GM21423 (cell line): ENCODE data around the gene EEF1AKMT3.
A peak's percentile ranks its signal among the peaks of the same experiment; 100 is the strongest.

Source experiments
- ATAC-seq: cut with Tn5 transposase; IDR thresholded peaks from one replicate; pipeline ENCODE4 v1.9.1; 2021; ENCODE audit warnings: mild to moderate bottlenecking, moderate library complexity; ENCODE audit not compliant: unreplicated experiment

The EEF1AKMT3 gene

GRCh38 chr12:57782243-57782607, 9.8 kb downstream of the EEF1AKMT3 start:
- peak; percentile 7 for ATAC-seq

- peak; percentile 92 for ATAC-seq
Measured at GRCh38 chr12:57782608-57783465, 10.4 kb downstream of the EEF1AKMT3 start, which contains the start of gene TSFM. TSFM (plus strand) TSS chr12:57782787; CDS start chr12:57782802, 15 bp downstream.

GRCh38 chr12:57783466-57783801, 11.0 kb downstream of the EEF1AKMT3 start:
- no peak for ATAC-seq

GRCh38 chr12:57783861-57784260, 11.4 kb downstream of the EEF1AKMT3 start:
- no peak for ATAC-seq

- ATAC-seq, result no peak
Measured at GRCh38 chr12:57793920-57794319, 21.5 kb downstream of the EEF1AKMT3 start.

GRCh38 chr12:57795354-57795753, 22.9 kb downstream of the EEF1AKMT3 start:
- ATAC-seq, result no peak

- ATAC-seq, result no peak
Measured at GRCh38 chr12:57796996-57797395, 24.6 kb downstream of the EEF1AKMT3 start.

- ATAC-seq, result no peak
Measured at GRCh38 chr12:57797933-57798332, 25.5 kb downstream of the EEF1AKMT3 start.

- ATAC-seq, result no peak
Measured at GRCh38 chr12:57800965-57801364, 28.6 kb downstream of the EEF1AKMT3 start.

- ATAC-seq, result no peak
Measured at GRCh38 chr12:57802607-57803006, 30.2 kb downstream of the EEF1AKMT3 start.

- no peak for ATAC-seq
Measured at GRCh38 chr12:57803319-57803893, 31.0 kb downstream of the EEF1AKMT3 start.

GRCh38 chr12:57806677-57807076, 34.3 kb downstream of the EEF1AKMT3 start:
- ATAC-seq, result no peak

- ATAC-seq, result no peak
Measured at GRCh38 chr12:57807285-57807684, 34.9 kb downstream of the EEF1AKMT3 start.

GRCh38 chr12:57808351-57808750, 35.9 kb downstream of the EEF1AKMT3 start:
- no peak for ATAC-seq

GRCh38 chr12:57809425-57809824, 37.0 kb downstream of the EEF1AKMT3 start:
- no peak for ATAC-seq

- no peak for ATAC-seq
Measured at GRCh38 chr12:57810450-57810849, 38.0 kb downstream of the EEF1AKMT3 start.

GRCh38 chr12:57811028-57811755, 38.8 kb downstream of the EEF1AKMT3 start:
- ATAC-seq, result no peak

- ATAC-seq, result no peak
Measured at GRCh38 chr12:57813111-57813970, 40.9 kb downstream of the EEF1AKMT3 start.

- no peak for ATAC-seq
Measured at GRCh38 chr12:57813971-57814772, 41.8 kb downstream of the EEF1AKMT3 start.
